ENCODE measurements around the gene RRP1B.

DNA sequence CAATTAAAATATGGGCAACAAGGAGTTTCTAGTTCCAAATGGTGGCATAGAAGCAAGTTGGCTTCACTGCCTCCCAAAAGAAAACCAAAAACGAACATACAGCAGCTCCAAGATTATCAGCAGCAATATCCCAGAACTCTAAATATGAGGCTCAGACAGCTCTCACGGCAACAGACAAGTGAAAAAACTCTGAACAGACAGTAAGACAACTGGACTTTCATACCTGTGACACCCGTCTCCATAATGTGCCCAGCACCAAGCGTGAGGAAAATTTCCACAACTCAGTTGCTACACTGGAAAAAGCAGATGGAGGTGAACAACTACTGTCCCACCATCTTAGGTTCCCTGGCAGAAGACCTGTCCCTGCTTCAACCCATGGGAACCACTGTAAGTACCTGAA, 40.0 kb upstream of the RRP1B start:
- TF ChIP-seq, protein P1, sequence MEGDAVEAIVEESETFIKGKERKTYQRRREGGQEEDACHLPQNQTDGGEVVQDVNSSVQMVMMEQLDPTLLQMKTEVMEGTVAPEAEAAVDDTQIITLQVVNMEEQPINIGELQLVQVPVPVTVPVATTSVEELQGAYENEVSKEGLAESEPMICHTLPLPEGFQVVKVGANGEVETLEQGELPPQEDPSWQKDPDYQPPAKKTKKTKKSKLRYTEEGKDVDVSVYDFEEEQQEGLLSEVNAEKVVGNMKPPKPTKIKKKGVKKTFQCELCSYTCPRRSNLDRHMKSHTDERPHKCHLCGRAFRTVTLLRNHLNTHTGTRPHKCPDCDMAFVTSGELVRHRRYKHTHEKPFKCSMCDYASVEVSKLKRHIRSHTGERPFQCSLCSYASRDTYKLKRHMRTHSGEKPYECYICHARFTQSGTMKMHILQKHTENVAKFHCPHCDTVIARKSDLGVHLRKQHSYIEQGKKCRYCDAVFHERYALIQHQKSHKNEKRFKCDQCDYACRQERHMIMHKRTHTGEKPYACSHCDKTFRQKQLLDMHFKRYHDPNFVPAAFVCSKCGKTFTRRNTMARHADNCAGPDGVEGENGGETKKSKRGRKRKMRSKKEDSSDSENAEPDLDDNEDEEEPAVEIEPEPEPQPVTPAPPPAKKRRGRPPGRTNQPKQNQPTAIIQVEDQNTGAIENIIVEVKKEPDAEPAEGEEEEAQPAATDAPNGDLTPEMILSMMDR (IDR thresholded peaks at IDR 0.05), result no peak
- no peak for TF ChIP-seq POLR2A (IDR thresholded peaks at IDR 0.05)
